ENCODE measurements around the gene TGFA.

Gene TGFA

DNA sequence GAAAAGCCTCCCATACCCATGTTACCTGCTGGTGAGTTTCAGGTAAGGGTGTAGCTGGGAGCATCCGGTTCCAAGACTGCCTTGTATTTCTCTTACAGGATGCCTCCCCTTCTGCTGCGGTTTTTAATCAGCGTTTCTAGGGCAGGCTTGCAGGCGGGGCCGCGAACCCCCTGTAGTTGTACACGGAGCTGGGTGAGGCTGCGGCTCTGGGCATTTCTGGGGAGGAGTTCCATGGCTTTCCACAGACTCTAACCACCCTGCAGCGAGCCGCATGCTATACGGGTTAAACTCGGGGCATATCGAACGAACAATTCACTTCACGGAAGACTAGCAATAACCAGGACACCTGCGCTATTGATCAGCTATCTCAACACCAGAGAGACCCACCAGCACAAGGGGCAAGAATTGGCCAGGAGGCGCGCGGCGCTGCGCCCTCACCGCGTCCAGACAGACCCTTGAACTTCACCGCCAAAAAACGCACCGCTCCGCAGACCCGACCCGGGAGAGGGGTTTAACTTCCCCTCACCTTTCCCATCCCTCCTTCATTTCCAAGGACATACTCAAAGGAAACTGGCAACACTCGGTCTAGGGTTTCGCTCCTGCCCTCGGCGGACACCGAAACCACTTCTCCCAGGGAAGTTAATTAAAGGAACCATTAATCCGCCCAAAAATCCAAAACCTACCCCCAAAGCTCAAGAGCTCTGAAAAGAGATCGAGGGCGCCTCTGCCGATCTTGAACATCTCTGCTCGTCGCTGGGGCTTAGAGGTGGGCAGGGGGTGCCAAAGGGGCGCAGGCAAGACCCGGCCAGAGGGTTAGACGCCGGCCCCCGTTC lies 909 bp downstream of the TGFA start:
- DNase-seq (ENCODE audit: low read depth) = no peak
- H3K4me1 ChIP-seq (ENCODE audit: control insufficient read depth, insufficient read depth, low read length) = peaks cover 10% of the 10 kb centered on the region
- peak overlapping the region; percentile 80 for H3K4me3 ChIP-seq (ENCODE audit: low read length)
- peaks cover 69% of the 10 kb centered on the region for H3K27me3 ChIP-seq (replicated peaks; ENCODE audit: control insufficient read depth, insufficient read depth, low read length)
- no peaks in the 10 kb centered on the region for H3K36me3 ChIP-seq (ENCODE audit: control insufficient read depth, insufficient read depth, low read length, severe bottlenecking)
- no peaks in the 10 kb centered on the region for H3K9me3 ChIP-seq (ENCODE audit: control insufficient read depth, low read length)
- no peak overlapping the region for H3K9ac ChIP-seq (ENCODE audit: low read length)

DNA sequence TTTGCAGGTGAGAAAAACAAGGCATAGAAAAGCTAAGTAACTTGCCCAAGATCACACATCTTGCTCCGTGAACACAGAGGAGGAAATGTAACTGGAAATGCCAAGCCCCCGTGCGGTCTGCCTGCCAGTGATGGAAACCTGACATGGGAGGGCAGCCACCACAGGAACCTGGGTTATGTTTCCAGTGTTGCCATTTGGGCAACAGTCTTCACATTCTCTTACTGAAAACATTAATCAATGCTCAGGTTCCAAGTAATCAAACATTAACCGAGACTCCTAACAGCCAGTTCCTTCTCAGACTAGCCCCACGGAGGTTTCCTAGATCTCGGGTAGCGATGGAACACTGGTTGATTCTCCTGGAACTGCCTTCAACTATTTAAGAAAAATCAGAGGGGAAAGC lies 2.5 kb downstream of the TGFA start:
- DNase-seq (ENCODE audit: low read depth) = no peak

DNA sequence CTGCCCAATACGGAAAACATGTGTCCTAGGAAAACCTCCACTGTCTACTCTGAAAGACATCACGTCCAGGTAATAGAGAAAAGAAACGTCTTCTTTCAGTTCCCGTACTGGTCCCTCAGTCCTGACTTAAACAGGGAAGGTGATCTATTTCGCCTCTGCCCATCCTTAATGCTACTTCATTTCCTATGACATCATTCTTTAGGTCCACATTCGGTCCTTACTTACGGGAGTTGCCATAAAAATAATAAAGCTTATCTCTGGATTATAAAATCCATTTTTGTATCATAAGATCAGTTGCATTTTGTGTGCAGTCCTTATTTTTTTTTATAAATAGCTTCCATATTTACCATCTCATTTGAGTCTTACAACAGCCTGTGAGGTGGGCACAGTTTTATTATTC lies 3.7 kb downstream of the TGFA start:
- Histone ChIP-seq H3K27me3 (replicated peaks; ENCODE audit: control insufficient read depth, insufficient read depth, low read length) (peaks cover 49% of the 10 kb centered on the region), H3K4me3 (ENCODE audit: low read length) (no peak overlapping the region), H3K9ac (ENCODE audit: low read length) (no peak overlapping the region), H3K36me3 (ENCODE audit: control insufficient read depth, insufficient read depth, low read length, severe bottlenecking) (no peaks in the 10 kb centered on the region), H3K4me1 (ENCODE audit: control insufficient read depth, insufficient read depth, low read length) (peaks cover 10% of the 10 kb centered on the region), H3K9me3 (ENCODE audit: control insufficient read depth, low read length) (no peaks in the 10 kb centered on the region)
- DNase-seq (ENCODE audit: low read depth) = no peak

More for the DNA sequence above, 2.5 kb downstream of the TGFA start:
- Histone ChIP-seq H3K27me3 (replicated peaks; ENCODE audit: control insufficient read depth, insufficient read depth, low read length) (peaks cover 55% of the 10 kb centered on the region), H3K9ac (ENCODE audit: low read length) (no peak overlapping the region), H3K4me1 (ENCODE audit: control insufficient read depth, insufficient read depth, low read length) (peaks cover 10% of the 10 kb centered on the region), H3K9me3 (ENCODE audit: control insufficient read depth, low read length) (no peaks in the 10 kb centered on the region), H3K4me3 (ENCODE audit: low read length) (no peak overlapping the region), H3K36me3 (ENCODE audit: control insufficient read depth, insufficient read depth, low read length, severe bottlenecking) (no peaks in the 10 kb centered on the region)

DNA sequence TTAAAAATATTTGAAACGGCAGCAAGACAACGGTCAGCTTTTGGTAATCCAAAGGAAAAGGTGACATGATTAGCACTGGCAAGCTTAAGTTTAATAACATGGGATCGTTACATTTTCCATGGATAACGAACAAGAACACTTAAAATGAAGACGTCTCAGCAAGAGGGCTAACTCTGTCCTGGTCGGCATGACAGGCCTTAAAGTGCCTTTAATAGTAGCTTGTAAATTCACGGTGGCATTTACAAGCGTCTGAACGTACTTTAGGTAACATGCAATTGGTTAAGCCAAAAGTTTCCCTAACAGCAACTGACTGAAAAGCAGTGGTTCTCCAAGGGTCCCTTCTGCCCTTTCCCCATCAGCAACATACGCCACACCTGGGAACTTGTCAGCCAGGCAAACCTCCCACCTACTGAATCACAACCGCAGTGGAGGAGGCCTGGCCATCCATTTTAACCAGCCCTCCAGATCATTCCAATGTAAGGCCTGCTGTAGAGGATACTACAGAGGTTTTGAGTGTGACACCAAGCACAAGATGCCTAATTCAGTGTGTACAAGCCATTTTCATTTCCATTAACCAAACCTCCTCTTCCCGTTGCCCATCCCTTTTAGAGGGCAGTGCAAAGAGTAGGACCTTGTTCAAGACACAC lies 4.4 kb downstream of the TGFA start:
- Histone ChIP-seq H3K27me3 (replicated peaks; ENCODE audit: control insufficient read depth, insufficient read depth, low read length) (peaks cover 43% of the 10 kb centered on the region), H3K9ac (ENCODE audit: low read length) (no peak overlapping the region), H3K4me3 (ENCODE audit: low read length) (no peak overlapping the region), H3K9me3 (ENCODE audit: control insufficient read depth, low read length) (no peaks in the 10 kb centered on the region), H3K36me3 (ENCODE audit: control insufficient read depth, insufficient read depth, low read length, severe bottlenecking) (no peaks in the 10 kb centered on the region), H3K4me1 (ENCODE audit: control insufficient read depth, insufficient read depth, low read length) (peaks cover 8% of the 10 kb centered on the region)
- DNase-seq (ENCODE audit: low read depth) = no peak

DNA sequence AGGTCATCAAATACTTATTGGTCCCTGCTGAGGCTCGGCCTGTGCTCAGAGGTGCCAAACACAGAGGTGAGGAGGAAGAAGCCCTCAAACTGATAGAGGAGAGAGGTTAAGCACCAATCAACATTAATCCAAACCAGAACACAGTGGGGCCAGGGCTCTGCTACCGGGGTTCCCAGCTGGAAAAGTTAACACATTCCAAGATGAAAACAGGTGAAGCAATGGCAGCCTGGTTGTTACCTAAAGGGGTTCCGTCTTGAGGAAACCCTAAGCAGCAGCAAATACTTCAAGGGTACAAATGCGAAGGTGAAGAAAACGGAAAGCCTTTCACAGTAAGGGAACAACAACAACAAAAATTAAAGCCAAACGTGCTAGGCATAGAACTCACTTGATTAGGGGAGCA lies 5.4 kb downstream of the TGFA start:
- H3K9me3 ChIP-seq (ENCODE audit: control insufficient read depth, low read length) = no peaks in the 10 kb centered on the region
- peaks cover 41% of the 10 kb centered on the region for H3K27me3 ChIP-seq (replicated peaks; ENCODE audit: control insufficient read depth, insufficient read depth, low read length)
- H3K4me1 ChIP-seq (ENCODE audit: control insufficient read depth, insufficient read depth, low read length) = peaks cover 4% of the 10 kb centered on the region
- no peak for DNase-seq (ENCODE audit: low read depth)
- H3K36me3 ChIP-seq (ENCODE audit: control insufficient read depth, insufficient read depth, low read length, severe bottlenecking) = no peaks in the 10 kb centered on the region
- no peak overlapping the region for H3K9ac ChIP-seq (ENCODE audit: low read length)
- H3K4me3 ChIP-seq (ENCODE audit: low read length) = no peak overlapping the region

DNA sequence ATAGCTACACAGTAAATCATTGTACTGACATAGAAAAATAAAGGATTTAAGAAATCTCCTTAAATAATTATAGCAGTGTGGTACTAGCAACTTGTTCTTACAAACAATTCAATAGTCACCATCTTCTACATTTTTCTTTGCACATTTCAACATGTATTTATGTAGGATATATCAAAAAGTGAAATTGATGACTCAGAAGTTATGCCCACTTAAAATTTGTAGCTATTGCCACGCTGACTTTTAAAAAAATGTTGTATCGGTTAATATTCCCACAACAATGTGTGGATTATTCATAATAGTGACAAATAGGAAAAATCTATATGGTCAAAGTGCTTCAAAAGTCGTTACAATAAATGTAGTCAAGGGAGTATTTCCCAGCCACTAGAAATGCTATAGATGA lies 6.7 kb downstream of the TGFA start:
- H3K4me1 ChIP-seq (ENCODE audit: control insufficient read depth, insufficient read depth, low read length) = peaks cover 1% of the 10 kb centered on the region
- H3K9me3 ChIP-seq (ENCODE audit: control insufficient read depth, low read length) = no peaks in the 10 kb centered on the region
- H3K36me3 ChIP-seq (ENCODE audit: control insufficient read depth, insufficient read depth, low read length, severe bottlenecking) = no peaks in the 10 kb centered on the region
- DNase-seq (ENCODE audit: low read depth) = no peak
- no peak overlapping the region for H3K4me3 ChIP-seq (ENCODE audit: low read length)
- no peak overlapping the region for H3K9ac ChIP-seq (ENCODE audit: low read length)
- peaks cover 27% of the 10 kb centered on the region for H3K27me3 ChIP-seq (replicated peaks; ENCODE audit: control insufficient read depth, insufficient read depth, low read length)

DNA sequence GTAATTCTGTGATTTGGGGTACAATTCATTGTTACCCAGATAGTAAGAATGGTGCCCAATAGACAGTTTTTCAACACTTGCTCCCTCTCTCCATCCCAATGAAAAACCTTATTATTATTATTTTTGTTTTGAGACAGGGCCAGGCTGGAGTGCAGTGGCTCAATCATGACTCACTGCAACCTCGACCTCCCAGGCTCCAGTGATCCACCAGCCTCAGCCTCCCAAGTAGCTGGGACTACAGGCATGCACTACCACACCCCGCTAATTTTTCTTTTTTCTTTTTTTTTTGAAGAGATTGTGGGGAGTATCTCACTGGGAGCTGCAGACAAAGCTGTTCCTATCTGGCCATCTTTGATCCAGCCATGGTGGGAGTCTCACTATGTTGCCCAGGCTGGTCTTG lies 7.2 kb downstream of the TGFA start:
- H3K9ac ChIP-seq (ENCODE audit: low read length) = no peak overlapping the region
- DNase-seq (ENCODE audit: low read depth) = no peak
- H3K4me1 ChIP-seq (ENCODE audit: control insufficient read depth, insufficient read depth, low read length) = peaks cover 6% of the 10 kb centered on the region
- H3K4me3 ChIP-seq (ENCODE audit: low read length) = no peak overlapping the region
- peaks cover 22% of the 10 kb centered on the region for H3K27me3 ChIP-seq (replicated peaks; ENCODE audit: control insufficient read depth, insufficient read depth, low read length)
- H3K9me3 ChIP-seq (ENCODE audit: control insufficient read depth, low read length) = no peaks in the 10 kb centered on the region
- H3K36me3 ChIP-seq (ENCODE audit: control insufficient read depth, insufficient read depth, low read length, severe bottlenecking) = no peaks in the 10 kb centered on the region

DNA sequence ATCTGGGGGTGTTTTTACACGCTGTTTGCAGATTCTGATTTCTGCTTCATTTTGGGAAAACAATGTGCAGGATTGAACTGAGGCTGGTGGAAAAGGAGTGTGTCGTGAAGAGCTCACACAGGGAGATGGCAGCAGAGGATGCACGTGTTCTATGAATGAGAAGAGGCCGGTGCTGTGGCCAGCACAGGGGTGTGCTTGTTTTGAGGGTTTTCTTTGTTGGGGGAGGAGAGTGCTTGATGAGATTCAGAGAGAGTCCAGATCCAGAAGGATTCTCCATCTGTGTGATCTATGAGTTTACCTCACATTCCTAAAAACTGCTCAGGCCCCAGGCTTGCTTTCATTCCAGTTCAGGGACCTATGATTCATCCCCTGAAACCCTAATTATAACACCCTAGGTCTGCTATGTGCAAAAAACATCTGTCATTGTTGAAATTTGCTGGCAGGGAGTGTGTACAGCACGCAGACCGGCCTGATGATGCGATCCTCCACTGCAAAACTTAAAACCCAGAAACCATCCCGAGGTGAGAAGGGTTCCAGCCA lies 12.1 kb downstream of the TGFA start:
- Histone ChIP-seq H3K36me3 (ENCODE audit: control insufficient read depth, insufficient read depth, low read length, severe bottlenecking) (no peaks in the 10 kb centered on the region), H3K9ac (ENCODE audit: low read length) (no peak overlapping the region), H3K27me3 (replicated peaks; ENCODE audit: control insufficient read depth, insufficient read depth, low read length) (no peaks in the 10 kb centered on the region), H3K4me3 (ENCODE audit: low read length) (no peak overlapping the region), H3K9me3 (ENCODE audit: control insufficient read depth, low read length) (peaks cover 11% of the 10 kb centered on the region), H3K4me1 (ENCODE audit: control insufficient read depth, insufficient read depth, low read length) (peaks cover 13% of the 10 kb centered on the region)
- no peak for DNase-seq (ENCODE audit: low read depth)

DNA sequence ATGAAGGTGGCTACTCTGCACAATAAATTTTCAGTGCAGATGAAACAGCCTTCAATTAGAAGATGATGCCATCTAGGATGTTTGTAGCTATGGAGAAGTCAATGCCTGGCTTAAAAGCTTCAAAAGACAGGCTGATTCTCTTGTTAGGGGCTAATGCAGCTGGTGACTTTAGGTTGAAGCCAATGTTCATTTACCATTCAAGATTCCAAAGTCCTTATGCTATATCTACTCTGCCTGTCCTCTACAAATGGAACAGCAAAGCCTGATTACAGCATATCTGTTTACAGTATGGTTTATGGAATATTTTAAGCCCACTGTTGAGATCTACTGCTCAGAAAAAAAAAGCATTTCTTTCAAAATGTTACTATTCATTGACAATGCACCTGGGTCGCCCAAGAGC lies 15.8 kb downstream of the TGFA start:
- Histone ChIP-seq H3K4me1 (ENCODE audit: control insufficient read depth, insufficient read depth, low read length) (peaks cover 13% of the 10 kb centered on the region), H3K4me3 (ENCODE audit: low read length) (no peak overlapping the region), H3K9ac (ENCODE audit: low read length) (no peak overlapping the region), H3K36me3 (ENCODE audit: control insufficient read depth, insufficient read depth, low read length, severe bottlenecking) (no peaks in the 10 kb centered on the region), H3K9me3 (ENCODE audit: control insufficient read depth, low read length) (peaks cover 20% of the 10 kb centered on the region), H3K27me3 (replicated peaks; ENCODE audit: control insufficient read depth, insufficient read depth, low read length) (peaks cover 14% of the 10 kb centered on the region)
- DNase-seq (ENCODE audit: low read depth) = no peak

DNA sequence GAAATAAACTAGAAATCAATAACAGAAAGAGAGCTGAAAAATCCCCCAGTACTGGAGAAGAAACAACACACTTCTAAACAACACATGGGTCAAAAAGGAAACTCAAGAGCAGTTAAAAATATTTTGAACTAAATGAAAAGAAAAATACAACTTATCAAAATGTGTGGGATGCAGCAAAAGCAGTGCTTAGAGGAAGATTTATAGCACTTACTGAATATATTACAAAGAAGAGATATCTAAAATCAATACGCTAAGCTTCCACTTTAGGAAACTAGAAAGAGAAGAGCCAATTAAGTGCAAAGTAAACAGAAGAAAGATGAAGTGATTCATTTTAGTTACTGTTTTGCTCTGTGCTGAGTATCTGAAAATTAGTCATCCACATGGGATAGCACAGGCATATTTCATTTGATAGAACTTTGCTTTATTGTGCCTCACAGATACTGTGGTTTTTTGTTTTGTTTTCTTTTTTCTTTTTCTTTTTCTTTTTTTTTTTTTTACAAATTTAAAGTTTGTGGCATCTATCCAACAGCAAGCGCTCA lies 17.0 kb downstream of the TGFA start:
- Histone ChIP-seq H3K9me3 (ENCODE audit: control insufficient read depth, low read length) (peaks cover 20% of the 10 kb centered on the region), H3K4me1 (ENCODE audit: control insufficient read depth, insufficient read depth, low read length) (peaks cover 19% of the 10 kb centered on the region), H3K4me3 (ENCODE audit: low read length) (no peak overlapping the region), H3K9ac (ENCODE audit: low read length) (no peak overlapping the region), H3K27me3 (replicated peaks; ENCODE audit: control insufficient read depth, insufficient read depth, low read length) (peaks cover 14% of the 10 kb centered on the region), H3K36me3 (ENCODE audit: control insufficient read depth, insufficient read depth, low read length, severe bottlenecking) (no peaks in the 10 kb centered on the region)
- no peak for DNase-seq (ENCODE audit: low read depth)

DNA sequence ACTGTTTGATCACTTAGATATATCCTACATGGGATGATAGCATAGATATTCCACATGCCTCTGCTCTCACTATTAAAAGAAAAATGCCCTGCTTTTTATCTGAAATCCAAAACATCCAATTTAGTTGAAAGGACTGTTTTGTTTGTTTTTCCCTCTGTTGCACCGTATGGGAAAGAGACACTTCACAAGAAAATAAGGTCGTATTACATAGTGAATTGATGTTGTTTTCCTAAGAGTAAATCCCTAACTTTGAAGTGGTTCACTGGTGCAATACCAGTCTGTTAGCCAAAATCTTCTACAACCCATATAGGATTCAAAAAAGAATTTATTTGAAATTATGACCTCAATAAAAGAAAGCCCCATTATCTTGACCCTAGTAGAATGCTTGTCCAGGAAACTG lies 18.1 kb downstream of the TGFA start:
- H3K36me3 ChIP-seq (ENCODE audit: control insufficient read depth, insufficient read depth, low read length, severe bottlenecking) = no peaks in the 10 kb centered on the region
- peaks cover 14% of the 10 kb centered on the region for H3K27me3 ChIP-seq (replicated peaks; ENCODE audit: control insufficient read depth, insufficient read depth, low read length)
- no peak overlapping the region for H3K9ac ChIP-seq (ENCODE audit: low read length)
- no peak for DNase-seq (ENCODE audit: low read depth)
- peaks cover 14% of the 10 kb centered on the region for H3K4me1 ChIP-seq (ENCODE audit: control insufficient read depth, insufficient read depth, low read length)
- H3K9me3 ChIP-seq (ENCODE audit: control insufficient read depth, low read length) = peaks cover 20% of the 10 kb centered on the region
- H3K4me3 ChIP-seq (ENCODE audit: low read length) = no peak overlapping the region

All from adipocyte (in vitro differentiated cells).